Urinary bladder (tissue), 4 donors: ENCODE measurements around the gene PLXNB2. TPM values are rescaled to one million over a fixed set of nuclear protein-coding genes. Genes with fewer than 3 reads are reported as not detected.

Experiments
- DNase-seq: peaks from one replicate; pipeline ENCODE4 v3.0.0-alpha.2; 2015; ENCODE audit errors: extremely low spot score
- H3K27ac ChIP-seq: one replicate; pipeline ENCODE4 v1.5.1; 2013; ENCODE audit warnings: low read depth, mild to moderate bottlenecking, moderate library complexity
- H3K36me3 ChIP-seq: one replicate; pipeline ENCODE4 v1.6.1; 2013; ENCODE audit warnings: mild to moderate bottlenecking, moderate library complexity; ENCODE audit not compliant: insufficient read depth
- H3K4me1 ChIP-seq: one replicate; pipeline ENCODE4 v1.6.1; 2013; ENCODE audit warnings: mild to moderate bottlenecking, moderate library complexity; ENCODE audit not compliant: insufficient read depth
- H3K4me3 ChIP-seq: one replicate; pipeline ENCODE4 v1.5.1; 2013; ENCODE audit warnings: low read depth, low read length
- WGBS: extraction: QIAGEN DNeasy Blood & Tissue Kit; methylation state at CpG from one replicate; pipeline ENCODE4 v1.1.7; 2013; 5-methylcytosine and 5-hydroxymethylcytosine counted together
- polyA plus RNA-seq: library from polyadenylated mRNA; stranded (reverse); fragments of 200-250 nt; gene quantifications from one replicate; pipeline ENCODE4 v1.2.3, GENCODE V29; 2013
- total RNA-seq: library from RNA; depleted of rRNA; stranded (reverse); fragments of >200 nt; gene quantifications from one replicate; pipeline ENCODE4 v1.2.3, GENCODE V29; 2014
- donor health status: healthy with polysubstance abuse.
- donor health status: healthy.

PLXNB2 gene
- total and polyA plus RNA-seq, 2 donors, result 61.7 to 106 TPM

DNA sequence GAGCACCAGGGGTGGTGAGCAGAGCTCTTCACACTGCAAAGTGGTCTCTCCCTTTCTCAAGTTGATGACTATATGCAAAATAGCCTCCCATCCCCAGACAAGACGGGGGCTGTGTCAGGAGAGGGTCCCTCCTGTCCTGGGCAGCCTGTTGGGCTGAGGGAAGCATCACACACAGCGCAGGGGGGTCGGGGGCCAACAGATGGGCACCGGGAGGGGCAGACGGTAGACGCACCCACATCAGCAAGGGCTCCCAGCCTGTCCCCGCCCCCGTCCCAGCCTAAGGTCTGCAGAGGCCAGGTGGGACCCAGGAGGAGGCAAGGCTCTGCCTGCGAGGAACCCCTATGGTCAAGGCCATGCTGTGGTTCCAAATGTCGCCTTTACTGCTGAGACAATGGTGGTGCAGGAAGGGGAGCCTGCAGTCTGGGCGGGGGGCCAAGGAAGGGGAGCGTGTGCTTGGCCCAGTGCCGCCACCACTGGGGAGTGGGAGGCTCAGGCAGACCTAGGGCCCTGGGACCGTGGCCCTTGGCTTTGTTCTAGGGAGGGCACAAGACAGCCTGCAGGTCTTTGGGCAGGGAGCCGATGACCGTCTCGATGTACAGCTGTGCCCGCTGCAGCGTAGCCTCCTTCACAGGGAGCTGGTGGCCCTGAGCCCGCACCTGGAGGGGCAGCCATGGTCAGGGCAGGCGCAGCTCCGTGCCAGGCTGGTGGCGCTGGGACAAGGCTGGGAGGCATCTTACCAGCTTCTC lies 4.3 kb upstream of the PLXNB2 start:
- Histone ChIP-seq H3K36me3 (no peaks in the 10 kb centered on the region), H3K4me3 (no peak overlapping the region), H3K4me1 (no peaks in the 10 kb centered on the region), H3K27ac (no peak overlapping the region)
- no peak for DNase-seq
- 87% methylated on average over 23 of the region's 23 CpGs for WGBS

DNA sequence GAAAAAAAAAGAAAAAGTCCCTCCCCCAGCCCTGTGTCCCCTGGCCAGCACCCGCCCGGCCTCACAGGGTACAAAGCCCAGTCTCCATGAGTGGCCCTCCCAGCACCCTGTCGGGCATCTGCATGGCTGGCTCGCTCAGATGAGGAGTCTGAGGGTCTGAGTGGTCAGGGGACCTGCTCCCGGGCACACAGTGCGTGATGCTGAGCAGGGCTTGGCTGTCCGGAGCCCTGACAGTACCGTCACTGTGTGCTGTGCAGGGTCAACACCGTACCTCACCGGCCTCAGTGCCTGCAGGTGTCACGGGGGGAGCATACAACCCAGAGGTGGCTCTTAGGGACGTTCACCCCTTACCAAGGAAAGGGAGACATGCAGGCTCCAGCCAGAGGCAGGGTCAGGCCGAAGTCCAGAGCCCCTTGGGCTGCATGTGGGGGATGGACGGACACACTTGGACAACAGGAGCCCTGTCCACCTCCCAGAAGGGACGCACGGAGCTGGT lies 3.6 kb upstream of the PLXNB2 start:
- no peaks in the 10 kb centered on the region for H3K4me1 ChIP-seq
- no peak overlapping the region for H3K27ac ChIP-seq
- H3K36me3 ChIP-seq, result no peaks in the 10 kb centered on the region
- no peak overlapping the region for H3K4me3 ChIP-seq
- DNase-seq, result no peak
- WGBS, result 89% methylated on average over 16 of the region's 16 CpGs

DNA sequence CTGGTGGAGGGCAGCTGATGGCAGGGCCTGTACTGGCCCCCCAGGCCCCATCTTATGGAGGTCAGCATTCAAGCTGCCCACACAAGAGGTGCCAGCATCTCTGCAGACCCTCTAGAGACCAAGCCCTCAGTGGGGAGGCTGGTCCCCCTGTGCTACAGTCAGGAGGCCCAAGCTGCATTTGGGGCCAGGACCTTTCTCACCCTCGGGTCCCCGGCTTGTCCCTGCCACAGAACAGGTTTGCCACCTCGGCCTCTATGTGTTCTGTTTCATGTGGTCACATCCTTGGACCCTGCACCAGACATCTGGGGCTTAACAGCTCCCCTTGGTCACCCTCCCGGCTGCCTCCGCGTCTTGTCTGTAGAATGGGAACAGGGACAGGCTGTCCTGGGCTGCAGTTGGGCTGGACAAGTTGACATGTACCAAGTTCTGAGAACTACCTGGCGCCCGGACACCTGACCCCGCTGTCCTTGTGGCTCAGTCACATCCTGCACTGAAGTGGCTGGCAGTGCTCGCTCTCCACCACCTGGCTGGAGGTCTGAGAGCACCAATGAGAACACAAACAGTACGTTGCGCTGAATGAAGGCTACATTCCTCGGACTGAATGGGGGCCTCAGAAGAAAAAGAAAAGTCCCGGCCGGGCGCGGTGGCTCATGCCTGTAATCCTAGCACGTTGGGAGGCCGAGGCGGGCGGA lies 2.7 kb upstream of the PLXNB2 start:
- WGBS, result 90% methylated on average over 21 of the region's 21 CpGs
- Histone ChIP-seq H3K4me1 (no peaks in the 10 kb centered on the region), H3K36me3 (no peaks in the 10 kb centered on the region), H3K4me3 (no peak overlapping the region), H3K27ac (no peak overlapping the region)
- DNase-seq, result no peak

DNA sequence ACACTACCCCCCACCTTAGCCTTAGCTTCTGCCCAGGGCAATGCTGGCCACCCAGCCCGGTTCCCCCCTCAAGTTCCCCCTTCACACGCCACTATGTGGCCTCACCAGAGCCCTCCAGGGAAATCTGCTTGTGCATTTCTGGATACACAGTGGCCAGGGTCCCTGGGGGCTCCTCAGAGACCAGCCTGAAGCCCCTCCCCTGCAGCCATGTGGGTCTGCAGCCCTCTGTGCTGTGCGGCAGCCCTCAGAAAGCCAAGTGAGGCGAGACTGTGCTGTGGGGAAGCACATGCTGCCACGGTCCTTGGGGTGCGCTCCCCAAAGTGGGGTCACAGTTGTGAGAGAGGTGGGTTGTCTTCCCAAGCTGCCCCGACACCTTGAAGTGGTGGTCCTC lies 2.1 kb upstream of the PLXNB2 start:
- no peaks in the 10 kb centered on the region for H3K4me1 ChIP-seq

DNA sequence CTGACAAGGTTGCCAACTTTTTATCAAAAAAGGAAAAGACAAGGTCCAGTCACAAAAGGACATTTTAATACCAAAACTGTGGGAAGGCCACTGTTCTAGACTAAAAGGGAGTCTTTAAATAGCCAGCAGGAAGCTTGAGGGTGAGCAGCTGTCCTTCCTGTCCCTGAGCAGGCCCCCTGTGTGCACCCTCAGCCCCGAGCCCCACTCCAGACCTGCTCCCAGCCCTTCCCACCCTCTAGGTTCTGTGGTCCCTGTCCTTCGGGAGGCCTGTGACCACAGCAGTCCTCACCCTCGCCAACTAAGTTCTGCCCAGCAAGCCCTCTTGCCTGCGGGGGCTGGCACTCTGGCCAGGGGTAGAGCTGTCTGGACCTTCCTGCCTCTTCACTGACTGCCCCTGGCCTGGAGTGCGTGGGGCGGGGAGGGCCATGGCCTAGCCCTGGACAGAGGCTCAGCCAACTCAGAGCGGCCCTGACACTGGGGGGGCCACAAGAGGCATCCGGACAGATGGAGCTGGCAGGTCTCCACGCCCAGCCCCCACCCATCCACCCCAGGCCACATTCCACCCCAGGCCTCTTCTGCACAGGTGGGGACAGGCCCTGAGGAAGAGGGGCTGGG lies 1.6 kb upstream of the PLXNB2 start:
- 49% methylated on average over 9 of the region's 9 CpGs for WGBS
- H3K4me1 ChIP-seq, result no peaks in the 10 kb centered on the region
- H3K4me3 ChIP-seq, result no peak overlapping the region
- H3K36me3 ChIP-seq, result no peaks in the 10 kb centered on the region
- H3K27ac ChIP-seq, result peak overlapping the region; percentile 74
- no peak for DNase-seq

More for the DNA sequence above, 2.1 kb upstream of the PLXNB2 start:
- WGBS, result 84% methylated on average over 7 of the region's 7 CpGs
- no peak for DNase-seq
- no peaks in the 10 kb centered on the region for H3K36me3 ChIP-seq
- H3K4me3 ChIP-seq, result no peak overlapping the region
- no peak overlapping the region for H3K27ac ChIP-seq

DNA sequence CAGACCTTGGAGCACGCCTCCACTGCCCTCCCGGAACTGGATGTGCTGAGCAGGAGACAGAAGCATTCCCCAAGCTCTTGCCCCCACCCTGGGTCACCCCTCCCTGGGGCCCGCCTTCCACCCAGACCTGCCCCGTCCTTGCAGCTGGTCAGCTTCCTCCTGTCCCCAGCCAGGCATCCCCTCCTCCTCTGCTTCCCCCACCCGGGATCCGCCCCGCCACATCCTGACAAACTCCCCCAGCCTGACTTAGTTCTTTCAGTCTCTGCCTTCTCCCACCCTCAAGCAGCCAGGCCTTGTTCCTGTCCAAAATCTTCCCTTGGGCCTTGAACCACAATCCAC lies 1.1 kb upstream of the PLXNB2 start:
- H3K36me3 ChIP-seq, result no peaks in the 10 kb centered on the region
- whole genome bisulfite sequencing, result 38% methylated on average over 7 of the region's 7 CpGs
- no peak for DNase-seq
- peak overlapping the region; percentile 11 for H3K27ac ChIP-seq
- no peak overlapping the region for H3K4me3 ChIP-seq
- peaks cover under 1% of the 10 kb centered on the region for H3K4me1 ChIP-seq

DNA sequence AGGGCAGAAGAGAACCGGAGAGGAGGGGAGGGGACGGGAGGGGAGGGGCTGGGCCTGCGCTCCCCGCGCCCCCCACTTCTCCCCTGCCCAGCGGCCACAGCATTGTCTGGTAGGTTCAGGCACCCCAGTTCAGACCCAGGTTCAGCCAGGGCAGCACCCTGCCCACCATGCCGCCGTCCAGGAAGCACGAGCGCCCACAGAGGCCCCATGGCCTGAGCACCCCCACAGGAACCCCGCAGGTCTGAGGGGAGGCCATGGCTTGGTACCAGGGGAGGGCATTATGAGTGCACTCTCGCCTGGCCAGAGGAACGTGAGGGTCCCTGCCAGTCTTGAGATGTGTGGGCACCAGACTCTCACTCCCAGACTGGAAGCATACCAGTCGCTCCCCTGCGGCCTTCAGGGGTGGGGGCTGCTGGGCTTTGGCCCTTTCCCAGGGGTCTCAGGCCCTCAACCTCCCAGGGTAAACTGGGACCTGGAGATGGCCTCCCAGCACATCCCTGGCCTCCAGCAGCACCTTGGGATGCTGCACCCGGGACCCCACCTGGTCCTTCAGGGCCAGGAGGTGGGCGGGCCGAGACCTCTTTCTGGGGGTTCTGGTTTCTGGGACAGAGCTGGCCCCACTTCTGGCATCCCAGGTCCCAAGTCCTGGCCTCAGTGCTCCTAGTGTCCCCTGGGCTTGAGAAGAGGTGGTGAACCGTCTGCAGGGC lies 597 bp upstream of the PLXNB2 start:
- WGBS, result 33% methylated on average over 19 of the region's 19 CpGs
- no peak for DNase-seq
- no peak overlapping the region for H3K4me3 ChIP-seq

DNA sequence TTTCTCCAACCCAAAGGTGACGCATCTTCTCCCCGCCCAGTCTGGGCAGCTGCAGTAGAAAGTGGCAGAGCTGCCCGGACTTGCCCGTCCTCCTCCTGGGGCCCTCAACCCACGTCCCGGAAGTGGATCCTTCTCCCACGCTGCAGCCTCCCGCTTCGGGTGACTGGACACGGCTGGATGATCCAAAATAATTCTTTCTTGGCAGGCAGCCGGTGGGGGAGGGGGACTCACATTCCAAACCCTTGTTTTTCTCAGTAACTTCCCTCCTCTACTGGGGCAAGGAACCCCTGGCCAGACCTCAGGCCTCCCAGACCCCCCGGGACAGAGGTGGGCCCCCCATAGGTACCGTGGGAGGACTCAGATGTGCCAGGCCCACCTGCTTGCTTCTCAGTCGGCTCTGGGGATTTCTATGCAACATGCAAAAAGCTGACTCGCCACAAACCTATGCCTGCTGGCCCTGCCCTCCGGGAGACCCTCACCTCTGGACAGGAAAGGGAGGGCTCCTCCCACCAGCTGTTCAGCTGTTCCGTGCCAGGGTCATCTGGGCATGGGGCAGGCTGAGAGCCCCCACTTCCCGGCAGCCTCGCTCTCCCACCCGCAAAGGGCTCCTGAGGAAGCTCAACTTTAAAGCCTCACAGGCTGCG lies 1.4 kb downstream of the PLXNB2 start:
- Histone ChIP-seq H3K36me3 (no peaks in the 10 kb centered on the region), H3K4me3 (peak overlapping the region; percentile 80), H3K4me1 (peaks cover 2% of the 10 kb centered on the region), H3K27ac (peak overlapping the region; percentile 94)
- DNase-seq, result peak; percentile 83
- WGBS, result 2% methylated on average over 21 of the region's 21 CpGs

More for the DNA sequence above, 597 bp upstream of the PLXNB2 start:
- Histone ChIP-seq H3K4me1 (peaks cover 2% of the 10 kb centered on the region), H3K36me3 (no peaks in the 10 kb centered on the region), H3K27ac (peak overlapping the region; percentile 51)

DNA sequence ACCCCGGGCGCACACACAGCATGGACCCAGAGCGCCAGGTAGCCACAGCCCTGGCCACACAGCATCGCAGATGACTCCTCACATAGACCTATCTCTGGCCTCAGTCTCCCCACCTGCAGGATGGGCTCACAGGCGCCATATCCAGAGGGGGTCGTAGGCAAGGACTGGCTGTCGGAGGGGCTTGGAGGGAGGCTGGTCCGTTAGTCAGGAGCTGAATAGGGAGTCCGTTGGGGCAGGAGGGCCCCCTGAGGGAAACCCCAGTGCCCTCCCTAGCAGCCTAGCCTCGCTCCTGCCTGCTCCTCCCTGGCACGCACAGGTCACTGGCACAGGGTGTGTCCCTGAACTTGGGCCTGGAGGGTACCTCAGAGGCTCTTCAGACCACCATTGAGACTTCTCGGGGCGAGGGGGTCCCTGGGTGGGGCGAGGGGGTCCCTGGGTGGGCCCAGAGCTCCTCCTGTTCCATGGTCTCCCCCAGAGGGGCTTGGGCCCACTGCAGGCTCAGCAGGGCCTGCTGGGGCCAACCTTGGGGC lies 2.0 kb downstream of the PLXNB2 start:
- H3K36me3 ChIP-seq, result no peaks in the 10 kb centered on the region
- peaks cover 2% of the 10 kb centered on the region for H3K4me1 ChIP-seq
- peak overlapping the region; percentile 3 for H3K4me3 ChIP-seq
- 53% methylated on average over 14 of the region's 14 CpGs for WGBS
- DNase-seq, result no peak
- H3K27ac ChIP-seq, result peak overlapping the region; percentile 80

DNA sequence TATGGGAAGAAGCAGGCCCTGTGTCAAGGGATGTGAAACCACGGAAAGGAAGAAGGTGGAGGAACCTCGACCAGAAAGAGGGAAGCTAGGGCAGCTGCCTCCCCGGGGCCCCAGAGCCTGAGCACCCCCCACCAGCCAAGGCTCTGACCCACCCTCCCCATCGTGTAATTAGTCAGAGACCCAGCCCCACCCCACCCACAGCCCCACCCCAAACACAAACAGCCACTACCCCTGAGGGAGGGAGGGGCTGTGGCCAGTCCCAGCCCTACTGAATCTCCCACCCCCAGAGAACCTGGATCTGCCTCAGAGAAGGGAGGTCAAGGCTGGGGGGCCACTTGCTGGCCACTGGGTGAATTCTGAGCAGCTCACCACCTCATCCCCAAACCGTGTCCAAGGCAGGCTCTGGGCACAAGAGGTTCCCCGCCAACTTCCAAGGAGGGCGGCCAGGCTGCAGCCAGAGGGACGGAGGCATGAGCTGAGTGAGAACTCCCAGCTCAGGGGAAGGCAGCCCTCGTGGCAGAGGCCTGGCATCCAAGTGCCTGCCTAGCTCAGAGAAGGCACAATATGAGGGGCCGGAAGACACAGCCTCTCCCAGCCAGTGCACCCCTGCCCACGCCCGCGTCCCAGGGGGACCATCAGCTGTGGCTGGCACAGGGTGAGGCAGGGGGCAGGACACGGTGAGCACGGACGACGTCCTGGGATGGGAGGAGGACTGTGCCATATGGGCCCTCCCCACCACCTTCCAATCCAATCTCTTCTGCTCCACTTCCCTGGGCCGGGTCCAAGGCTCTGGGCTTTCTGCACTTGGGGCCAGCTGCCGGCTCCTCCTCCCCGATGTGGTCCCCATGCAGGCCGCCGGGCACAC lies 2.7 kb downstream of the PLXNB2 start:
- DNase-seq, result no peak
- 35% methylated on average over 22 of the region's 22 CpGs for WGBS
- Histone ChIP-seq H3K36me3 (no peaks in the 10 kb centered on the region), H3K4me1 (peaks cover 2% of the 10 kb centered on the region), H3K27ac (peak overlapping the region; percentile 86), H3K4me3 (peak overlapping the region; percentile 3)

DNA sequence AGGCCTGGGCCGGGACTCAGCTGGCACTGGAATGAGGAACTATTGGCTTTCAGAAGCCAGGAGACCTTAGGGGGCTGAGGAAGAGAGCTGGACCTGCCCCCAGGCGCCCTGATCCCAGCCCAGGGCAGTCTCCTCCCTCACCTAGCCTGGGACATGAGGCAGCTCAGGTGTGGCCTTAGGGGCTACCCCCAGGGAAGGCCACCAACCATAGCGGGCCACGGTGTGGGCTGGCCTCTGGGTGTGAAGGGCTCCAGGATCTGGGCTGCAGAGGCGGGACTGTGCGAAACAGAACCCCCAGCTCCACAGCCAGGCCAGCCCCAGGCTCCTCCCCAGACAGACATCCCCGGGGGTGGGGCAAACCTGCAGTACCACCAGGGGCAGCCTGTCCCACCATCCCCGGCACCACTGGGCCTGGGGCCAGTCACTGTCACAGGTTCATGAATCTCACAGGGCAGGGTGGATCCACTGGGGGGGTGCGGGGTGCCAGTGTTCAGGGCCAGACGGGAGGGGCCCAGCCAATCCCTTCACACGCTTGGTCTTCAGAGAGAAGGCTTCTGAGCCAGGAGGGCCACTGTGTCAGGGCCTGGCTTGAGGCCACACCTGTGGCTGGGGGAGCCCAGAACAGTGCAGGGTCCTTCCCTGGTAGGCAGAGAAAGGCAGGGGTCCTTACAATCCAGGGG lies 3.5 kb downstream of the PLXNB2 start:
- peaks cover 2% of the 10 kb centered on the region for H3K4me1 ChIP-seq
- peak overlapping the region; percentile 86 for H3K27ac ChIP-seq
- H3K36me3 ChIP-seq, result no peaks in the 10 kb centered on the region
- 45% methylated on average over 11 of the region's 11 CpGs for WGBS
- no peak overlapping the region for H3K4me3 ChIP-seq
- DNase-seq, result no peak

DNA sequence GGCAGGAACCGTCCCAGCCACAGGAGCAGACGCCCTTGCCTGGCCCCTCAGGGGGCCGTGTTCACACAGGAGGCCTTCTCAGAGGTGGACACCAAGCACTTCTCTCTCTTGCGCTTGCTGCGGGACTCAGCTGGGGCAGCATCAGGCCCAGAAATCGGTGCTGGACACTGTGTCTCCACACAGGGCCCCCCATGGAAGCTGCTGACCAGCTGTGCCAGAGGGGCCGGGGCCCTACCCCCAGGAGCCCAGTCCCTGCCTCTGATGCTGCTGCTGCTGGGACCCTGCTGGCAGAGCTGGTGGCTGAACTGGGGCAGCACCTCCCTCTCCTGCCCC lies 4.0 kb downstream of the PLXNB2 start:
- Histone ChIP-seq H3K27ac (peak overlapping the region; percentile 86), H3K4me1 (peaks cover 2% of the 10 kb centered on the region)

More for the DNA sequence above, 4.0 kb downstream of the PLXNB2 start:
- no peak overlapping the region for H3K4me3 ChIP-seq
- no peak for DNase-seq
- 62% methylated on average over 7 of the region's 7 CpGs for WGBS
- no peaks in the 10 kb centered on the region for H3K36me3 ChIP-seq
